HG03139 (cell line): Measurements from ENCODE around the gene FBXL20.

Source experiments
- ATAC-seq: cut with Tn5 transposase; IDR thresholded peaks from one replicate; pipeline ENCODE4 v1.9.1; 2021; ENCODE audit not compliant: unreplicated experiment

The FBXL20 gene

GRCh38 chr17:39229274-39229913, 172.0 kb downstream of the FBXL20 start:
- no peak for ATAC-seq

- ATAC-seq: no peak
Measured at GRCh38 chr17:39227364-39227919, 174.0 kb downstream of the FBXL20 start.

GRCh38 chr17:39225959-39226683, 175.3 kb downstream of the FBXL20 start:
- no peak for ATAC-seq

- no peak for ATAC-seq
Measured at GRCh38 chr17:39225308-39225958, 176.0 kb downstream of the FBXL20 start, which contains the start of gene STAC2. STAC2 (minus strand) TSS chr17:39225945; CDS start chr17:39225502, 443 bp downstream.

- ATAC-seq: no peak
Measured at GRCh38 chr17:39224778-39225307, 176.6 kb downstream of the FBXL20 start.

- no peak for ATAC-seq
Measured at GRCh38 chr17:39223907-39224777, 177.3 kb downstream of the FBXL20 start.

GRCh38 chr17:39222866-39223834, 178.3 kb downstream of the FBXL20 start:
- ATAC-seq: no peak

- no peak for ATAC-seq
Measured at GRCh38 chr17:39222151-39222550, 179.3 kb downstream of the FBXL20 start.

- no peak for ATAC-seq
Measured at GRCh38 chr17:39221572-39221971, 179.9 kb downstream of the FBXL20 start.

- no peak for ATAC-seq
Measured at GRCh38 chr17:39219647-39220154, 181.7 kb downstream of the FBXL20 start.

GRCh38 chr17:39218906-39219305, 182.5 kb downstream of the FBXL20 start:
- no peak for ATAC-seq

- ATAC-seq: no peak
Measured at GRCh38 chr17:39217734-39218369, 183.6 kb downstream of the FBXL20 start.

- no peak for ATAC-seq
Measured at GRCh38 chr17:39213852-39214251, 187.6 kb downstream of the FBXL20 start.

GRCh38 chr17:39212841-39213480, 188.5 kb downstream of the FBXL20 start:
- ATAC-seq: no peak

GRCh38 chr17:39212195-39212810, 189.1 kb downstream of the FBXL20 start:
- no peak for ATAC-seq

GRCh38 chr17:39210093-39210434, 191.4 kb downstream of the FBXL20 start:
- no peak for ATAC-seq

GRCh38 chr17:39209317-39210092, 191.9 kb downstream of the FBXL20 start:
- no peak for ATAC-seq
